Erythroblast (primary cell): ENCODE measurements around the gene DOCK4.

ENCODE experiments used
- GATA1 ChIP-seq: IDR thresholded peaks from 2 replicates; pipeline ENCODE4 v1.6.1; 2011; ENCODE audit warnings: low read depth, mild to moderate bottlenecking, control low read depth, low read length, moderate library complexity
- POLR2A ChIP-seq: IDR thresholded peaks from 2 replicates; pipeline ENCODE4 v1.6.1; 2011; ENCODE audit warnings: mild to moderate bottlenecking, low read length

DNA sequence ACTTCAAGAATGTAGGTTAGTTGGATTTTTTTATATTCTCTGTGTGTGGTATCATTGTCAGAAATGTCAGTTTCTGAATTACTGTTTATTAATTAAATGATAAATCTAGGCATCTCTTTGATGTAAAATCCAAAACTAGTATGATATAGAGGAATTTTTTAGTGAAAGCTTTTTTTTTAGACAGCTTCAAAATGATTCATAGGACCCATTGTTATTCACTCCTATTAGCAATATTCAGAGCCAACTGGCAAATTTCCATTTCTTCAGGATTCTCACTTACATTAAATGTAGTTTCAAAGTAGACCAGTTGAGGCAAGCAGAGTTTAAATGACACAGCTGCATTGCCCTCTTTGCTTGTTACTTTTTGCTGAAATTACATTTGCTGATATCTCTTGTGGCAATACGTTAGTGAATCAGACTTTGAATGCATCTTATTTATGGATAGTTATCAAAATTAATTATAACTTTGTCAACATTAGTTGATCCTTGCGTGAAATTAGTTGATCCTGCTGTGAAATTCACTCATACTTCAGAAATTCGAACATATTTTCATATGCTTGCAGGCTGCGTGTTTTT is 20.6 kb upstream of the DOCK4 start:
- TF ChIP-seq POLR2A, result no peak
- no peak for TF ChIP-seq GATA1
